Peyer's patch (tissue), 4 donors: Measurements from ENCODE around the gene TMEM237.

Experiments
- POLR2A ChIP-seq, 2 donors: fragments of 450-650 bp; IDR thresholded peaks; one replicate each; pipeline ENCODE4 v1.5.1; 2017; ENCODE audit warnings: antibody characterized with exemption in 2 of 2, mild to moderate bottlenecking in 2 of 2, moderate library complexity in 2 of 2
- TF ChIP-seq, protein P1 (sequence below), 6 experiments: fragments of 450-650 bp in 4 of 6; fragments of 200-600 bp in 2 of 6; sonication (generic) in 1 of 6; IDR thresholded peaks; one replicate each; pipeline ENCODE4 v1.5.1; 2017 to 2019; ENCODE audit warnings: antibody characterized with exemption in 6 of 6, mild to moderate bottlenecking in 3 of 6, moderate library complexity in 1 of 6

DNA sequence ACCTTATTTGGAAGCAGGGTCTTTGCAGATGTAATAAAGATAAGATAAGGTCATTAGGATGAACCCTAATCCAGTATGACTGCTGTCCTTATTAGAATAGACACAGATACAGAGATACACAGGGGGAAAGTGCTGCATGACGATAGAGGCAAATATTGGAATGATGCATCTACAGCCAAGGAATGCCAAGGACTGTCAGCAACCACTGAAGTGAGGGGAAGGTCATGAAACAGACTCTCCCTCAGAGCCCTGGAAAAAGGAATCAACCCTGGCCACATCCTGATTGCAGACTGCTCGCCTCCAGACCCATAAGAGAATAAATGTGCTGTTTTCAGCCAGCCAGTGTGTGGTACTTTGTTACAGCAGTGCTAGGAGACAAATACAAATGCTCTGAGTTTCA, 14.8 kb downstream of the TMEM237 start:
- TF ChIP-seq, protein P1, sequence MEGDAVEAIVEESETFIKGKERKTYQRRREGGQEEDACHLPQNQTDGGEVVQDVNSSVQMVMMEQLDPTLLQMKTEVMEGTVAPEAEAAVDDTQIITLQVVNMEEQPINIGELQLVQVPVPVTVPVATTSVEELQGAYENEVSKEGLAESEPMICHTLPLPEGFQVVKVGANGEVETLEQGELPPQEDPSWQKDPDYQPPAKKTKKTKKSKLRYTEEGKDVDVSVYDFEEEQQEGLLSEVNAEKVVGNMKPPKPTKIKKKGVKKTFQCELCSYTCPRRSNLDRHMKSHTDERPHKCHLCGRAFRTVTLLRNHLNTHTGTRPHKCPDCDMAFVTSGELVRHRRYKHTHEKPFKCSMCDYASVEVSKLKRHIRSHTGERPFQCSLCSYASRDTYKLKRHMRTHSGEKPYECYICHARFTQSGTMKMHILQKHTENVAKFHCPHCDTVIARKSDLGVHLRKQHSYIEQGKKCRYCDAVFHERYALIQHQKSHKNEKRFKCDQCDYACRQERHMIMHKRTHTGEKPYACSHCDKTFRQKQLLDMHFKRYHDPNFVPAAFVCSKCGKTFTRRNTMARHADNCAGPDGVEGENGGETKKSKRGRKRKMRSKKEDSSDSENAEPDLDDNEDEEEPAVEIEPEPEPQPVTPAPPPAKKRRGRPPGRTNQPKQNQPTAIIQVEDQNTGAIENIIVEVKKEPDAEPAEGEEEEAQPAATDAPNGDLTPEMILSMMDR (IDR thresholded peaks at IDR 0.05), result no peak
- no peak for TF ChIP-seq POLR2A (IDR thresholded peaks at IDR 0.05)
